IPS-20b (cell line): ENCODE results near the gene SHROOM3.
"Not testable (repeated sequence)": the region's sequence is repeated elsewhere in the genome, so short reads cannot be mapped to it uniquely, and the experiment has no call there.

Experiments used
- H3K27ac ChIP-seq: one replicate; pipeline ENCODE4 v1.5.1; 2013; ENCODE audit warnings: low read length
- H3K27me3 ChIP-seq: 2 replicates; pipeline ENCODE4 v1.6.1; 2013; ENCODE audit warnings: mild to moderate bottlenecking, low read length, inconsistent platforms; ENCODE audit not compliant: insufficient read depth
- H3K36me3 ChIP-seq: 2 replicates; pipeline ENCODE4 v1.6.1; 2013; ENCODE audit warnings: low read depth, mild to moderate bottlenecking, inconsistent platforms, low read length, moderate library complexity; ENCODE audit not compliant: insufficient read depth
- H3K4me1 ChIP-seq: 2 replicates; pipeline ENCODE4 v1.6.1; 2013; ENCODE audit warnings: mild to moderate bottlenecking, control low read depth, inconsistent platforms, low read length, moderate library complexity; ENCODE audit not compliant: insufficient read depth
- H3K4me3 ChIP-seq: 2 replicates; pipeline ENCODE4 v1.5.1; 2013; ENCODE audit warnings: mild to moderate bottlenecking, low read length, inconsistent platforms
- H3K9ac ChIP-seq: 2 replicates; pipeline ENCODE4 v1.6.1; 2013; ENCODE audit warnings: low read depth, mild to moderate bottlenecking, inconsistent platforms, low read length, moderate library complexity
- H3K9me3 ChIP-seq: 2 replicates; pipeline ENCODE4 v1.6.1; 2013; ENCODE audit warnings: mild to moderate bottlenecking, low read depth, low read length, inconsistent platforms; ENCODE audit not compliant: insufficient read depth

The SHROOM3 gene

DNA sequence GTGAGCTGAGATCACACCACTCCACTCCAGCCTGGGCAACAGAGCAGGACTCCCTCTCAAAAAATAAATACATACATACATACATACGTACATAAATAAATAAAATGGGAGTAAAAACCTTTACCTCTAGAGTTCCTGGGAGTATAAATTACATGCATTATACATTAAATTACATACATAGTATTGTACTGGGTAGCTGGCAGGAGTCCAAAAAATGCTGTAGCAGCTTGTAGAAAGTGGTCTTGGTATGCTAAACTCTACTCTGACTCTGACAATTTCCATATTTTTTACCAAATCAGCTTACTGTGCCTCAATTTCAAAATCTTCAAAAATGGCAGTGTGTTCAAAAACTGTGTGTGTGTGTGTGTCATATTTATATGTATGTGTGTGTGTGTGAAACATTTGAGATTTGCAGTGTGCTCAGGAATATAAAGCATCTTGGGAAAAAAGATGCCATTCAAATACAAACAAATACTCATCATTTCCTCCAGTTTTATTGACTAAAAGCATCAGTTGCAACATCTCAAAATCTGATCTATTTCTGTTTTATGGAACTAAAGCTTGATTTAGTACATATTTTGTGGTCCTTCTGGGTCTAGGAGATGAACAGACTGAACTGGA is 171.7 kb downstream of the SHROOM3 start:
- H3K36me3 ChIP-seq: no peaks in the 10 kb centered on the region
- no peak overlapping the region for H3K27ac ChIP-seq
- H3K9ac ChIP-seq: no peak overlapping the region
- H3K9me3 ChIP-seq: no peaks in the 10 kb centered on the region
- H3K27me3 ChIP-seq: no peaks in the 10 kb centered on the region
- H3K4me3 ChIP-seq: peak overlapping the region; percentile 8; the same call in 1 of the 2 replicates
- peaks cover 30% of the 10 kb centered on the region for H3K4me1 ChIP-seq

DNA sequence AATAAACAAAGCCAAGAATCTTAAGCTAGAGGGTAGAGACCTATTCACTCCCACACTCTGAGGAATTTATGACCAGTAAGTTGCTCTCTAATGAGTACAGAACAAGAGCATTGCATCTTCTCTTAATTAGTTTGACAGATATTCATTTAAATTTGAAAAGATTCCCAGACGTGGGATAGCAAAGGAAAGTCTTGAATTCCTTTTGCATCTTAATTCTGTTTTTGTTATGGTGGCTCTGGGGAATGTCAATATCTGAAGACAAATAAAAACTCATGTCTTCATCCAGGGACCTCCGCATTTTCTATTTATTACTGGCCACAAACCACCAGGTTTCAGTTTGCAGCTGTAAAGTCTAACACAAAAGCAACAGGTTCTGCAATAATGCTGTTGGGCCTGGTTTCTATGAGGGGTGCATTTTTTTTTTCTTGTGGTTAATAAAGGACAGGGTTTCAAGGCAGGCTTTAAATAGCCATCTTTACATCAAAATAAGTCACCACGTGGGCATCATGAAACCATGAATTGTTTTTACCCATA is 172.3 kb downstream of the SHROOM3 start:
- Histone ChIP-seq H3K36me3 (no peaks in the 10 kb centered on the region), H3K9me3 (no peaks in the 10 kb centered on the region), H3K27me3 (no peaks in the 10 kb centered on the region), H3K9ac (no peak overlapping the region), H3K4me1 (peaks cover 32% of the 10 kb centered on the region), H3K4me3 (peak overlapping the region; percentile 8; the same call in 1 of the 2 replicates), H3K27ac (no peak overlapping the region)

DNA sequence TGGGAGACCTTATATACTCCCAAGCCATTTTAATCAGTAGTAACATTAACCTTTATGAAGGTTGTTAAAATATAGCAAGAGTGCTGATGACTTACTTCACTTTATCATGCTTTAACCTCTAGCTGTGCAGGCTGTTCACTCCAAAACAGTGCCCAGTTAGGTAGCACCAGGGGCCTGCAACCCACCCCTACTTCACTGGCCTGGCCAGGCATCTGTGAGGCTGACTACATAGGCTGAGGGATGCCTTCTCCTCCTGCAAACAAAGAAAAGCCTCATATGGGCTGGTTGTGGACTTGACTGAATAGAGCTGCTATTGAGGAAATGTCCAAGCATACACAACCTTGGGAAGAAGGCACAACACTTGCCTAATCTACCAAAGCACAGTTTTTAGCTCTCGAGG is 172.8 kb downstream of the SHROOM3 start:
- no peak overlapping the region for H3K27ac ChIP-seq
- no peaks in the 10 kb centered on the region for H3K27me3 ChIP-seq
- no peaks in the 10 kb centered on the region for H3K9me3 ChIP-seq
- no peak overlapping the region for H3K9ac ChIP-seq
- H3K4me3 ChIP-seq: peak overlapping the region; percentile 8; the same call in 1 of the 2 replicates
- peaks cover 32% of the 10 kb centered on the region for H3K4me1 ChIP-seq
- H3K36me3 ChIP-seq: no peaks in the 10 kb centered on the region

DNA sequence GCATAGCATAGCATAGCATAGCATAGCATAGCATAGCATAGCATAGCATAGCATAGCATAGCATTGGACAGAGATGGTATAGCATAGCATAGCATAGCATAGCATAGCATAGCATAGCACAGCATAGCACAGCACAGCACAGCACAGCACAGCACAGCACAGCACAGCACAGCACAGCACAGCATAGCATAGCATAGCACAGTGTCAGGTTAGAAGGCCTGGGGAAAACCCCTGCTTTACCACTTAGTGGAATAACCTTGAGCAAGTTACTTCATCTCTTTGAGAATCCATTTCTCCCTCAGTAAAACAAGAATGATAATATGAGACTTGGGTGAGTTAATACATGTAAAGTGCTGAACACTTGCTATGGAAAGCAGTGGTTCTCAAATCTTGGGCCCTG is 173.5 kb downstream of the SHROOM3 start:
- not testable (repeated sequence) for H3K27ac ChIP-seq
- H3K4me1 ChIP-seq: peaks cover 32% of the 10 kb centered on the region

DNA sequence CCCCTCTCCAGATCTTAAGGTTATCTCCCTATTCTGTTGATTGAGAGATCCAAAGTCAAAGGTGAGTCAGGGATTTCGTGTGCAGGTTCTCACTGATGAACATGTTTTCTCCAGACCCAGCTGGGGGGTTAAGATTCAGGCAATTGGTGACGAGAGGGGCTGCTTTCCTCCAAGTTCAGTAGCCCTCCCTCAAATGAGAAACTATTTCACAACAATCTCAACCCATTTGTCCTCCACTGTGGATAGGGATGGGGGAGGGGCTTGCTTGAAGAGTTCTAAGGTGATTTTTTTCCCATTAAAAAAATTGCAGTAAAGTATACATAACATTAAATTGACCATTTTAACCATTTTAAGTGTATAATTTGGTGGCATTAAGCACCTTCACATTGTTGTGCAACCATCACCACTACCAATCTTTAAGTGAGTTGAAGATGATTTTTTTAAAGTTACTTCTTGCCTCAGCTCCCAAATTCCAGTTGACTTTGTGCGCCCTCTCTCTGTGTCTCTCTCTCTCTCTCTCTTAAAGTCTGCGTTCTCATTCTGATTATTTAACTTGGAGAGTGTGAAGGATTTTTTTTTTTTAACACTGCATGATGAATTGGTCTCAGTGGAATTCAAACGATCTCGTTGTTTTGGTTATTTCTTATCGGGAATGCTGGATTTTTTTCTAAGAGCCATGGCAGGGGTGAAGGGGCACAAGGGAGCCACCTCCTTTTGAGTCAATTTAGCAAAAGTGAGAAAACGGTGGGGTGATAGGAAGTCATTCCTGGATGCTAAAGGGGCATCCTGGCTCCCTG is 175.9 kb downstream of the SHROOM3 start:
- H3K27me3 ChIP-seq: no peaks in the 10 kb centered on the region
- no peaks in the 10 kb centered on the region for H3K9me3 ChIP-seq
- H3K4me3 ChIP-seq: no peak overlapping the region
- no peak overlapping the region for H3K9ac ChIP-seq
- no peaks in the 10 kb centered on the region for H3K36me3 ChIP-seq
- H3K4me1 ChIP-seq: peaks cover 32% of the 10 kb centered on the region
- H3K27ac ChIP-seq: no peak overlapping the region

More for the DNA sequence above, 173.5 kb downstream of the SHROOM3 start:
- not testable (repeated sequence) for H3K36me3 ChIP-seq, H3K4me3 ChIP-seq, H3K9me3 ChIP-seq, H3K9ac ChIP-seq, H3K27me3 ChIP-seq

DNA sequence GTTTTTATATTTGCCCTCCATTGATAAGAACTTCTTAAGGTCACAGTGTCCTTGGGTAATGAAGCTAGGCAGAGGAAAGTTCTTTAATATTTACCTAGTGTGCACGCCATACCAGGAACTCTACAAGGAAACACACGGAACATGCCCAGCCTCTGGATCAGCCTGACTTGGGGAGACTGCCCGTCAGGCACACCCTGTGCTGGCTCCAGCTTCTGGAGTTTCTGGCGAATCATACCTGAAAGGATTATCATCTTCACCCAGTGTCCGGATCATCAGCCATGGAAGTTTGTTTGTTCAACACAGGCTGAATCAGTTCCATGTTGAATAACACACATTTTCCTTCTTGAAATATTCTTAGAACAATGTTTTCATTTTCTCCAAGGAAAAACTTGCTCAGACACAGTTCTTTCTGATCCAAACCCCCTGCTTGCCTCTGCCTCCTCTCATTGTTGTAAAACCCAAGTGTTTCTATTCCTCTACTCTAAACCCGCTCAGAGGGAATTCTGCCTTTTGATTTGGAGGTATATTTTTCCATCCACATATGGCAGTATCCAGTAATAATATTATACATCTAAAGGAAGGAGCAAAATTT is 176.7 kb downstream of the SHROOM3 start:
- H3K27me3 ChIP-seq: no peaks in the 10 kb centered on the region
- no peaks in the 10 kb centered on the region for H3K9me3 ChIP-seq
- H3K27ac ChIP-seq: no peak overlapping the region
- H3K36me3 ChIP-seq: no peaks in the 10 kb centered on the region
- H3K9ac ChIP-seq: no peak overlapping the region
- H3K4me1 ChIP-seq: peaks cover 30% of the 10 kb centered on the region
- no peak overlapping the region for H3K4me3 ChIP-seq

DNA sequence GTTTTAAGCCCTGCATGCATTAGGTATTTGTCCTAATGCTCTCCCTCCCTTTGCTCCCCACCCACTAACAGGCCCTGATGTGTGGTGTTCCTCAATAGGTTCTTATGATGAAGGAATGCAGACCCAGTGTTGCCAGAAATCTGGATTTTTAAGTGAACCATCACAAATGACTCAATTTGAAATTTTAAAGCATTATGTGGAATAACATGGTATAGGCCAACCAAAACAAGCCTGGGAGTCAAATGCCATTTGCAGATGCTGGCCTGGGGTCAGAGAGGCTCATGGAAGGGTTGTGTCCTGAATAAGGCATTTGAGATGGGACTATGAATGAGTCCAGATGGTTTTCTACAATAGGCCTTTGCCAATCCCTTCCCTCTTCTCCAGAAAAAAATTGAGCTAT is 179.6 kb downstream of the SHROOM3 start:
- H3K27ac ChIP-seq: no peak overlapping the region
- peaks cover 16% of the 10 kb centered on the region; the same call in 1 of the 2 replicates for H3K4me1 ChIP-seq
- no peak overlapping the region for H3K9ac ChIP-seq
- H3K4me3 ChIP-seq: no peak overlapping the region
- H3K27me3 ChIP-seq: no peaks in the 10 kb centered on the region
- no peaks in the 10 kb centered on the region for H3K36me3 ChIP-seq
- H3K9me3 ChIP-seq: no peaks in the 10 kb centered on the region

DNA sequence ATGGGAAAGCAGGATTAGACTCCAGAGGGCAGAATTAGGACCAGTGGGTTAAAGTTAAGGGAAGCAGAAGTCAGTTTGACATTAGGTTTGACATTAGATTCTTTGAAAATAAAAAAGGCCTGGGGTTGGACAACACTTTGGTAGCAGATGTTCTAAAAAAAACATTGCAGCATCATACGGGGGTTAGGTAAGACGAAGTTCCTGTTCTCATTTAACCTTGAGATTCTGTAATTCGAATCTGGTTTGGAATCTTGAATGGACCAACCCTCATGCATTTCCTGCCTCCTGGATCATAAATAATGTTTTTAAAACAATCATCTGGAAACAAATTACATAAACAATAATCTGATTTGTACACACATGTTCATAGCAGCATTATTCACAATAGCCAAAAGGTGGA is 181.0 kb downstream of the SHROOM3 start:
- Histone ChIP-seq H3K27ac (no peak overlapping the region), H3K4me3 (no peak overlapping the region), H3K27me3 (no peaks in the 10 kb centered on the region), H3K9ac (no peak overlapping the region), H3K36me3 (no peaks in the 10 kb centered on the region), H3K4me1 (peaks cover 9% of the 10 kb centered on the region; the same call in 1 of the 2 replicates), H3K9me3 (no peaks in the 10 kb centered on the region)

DNA sequence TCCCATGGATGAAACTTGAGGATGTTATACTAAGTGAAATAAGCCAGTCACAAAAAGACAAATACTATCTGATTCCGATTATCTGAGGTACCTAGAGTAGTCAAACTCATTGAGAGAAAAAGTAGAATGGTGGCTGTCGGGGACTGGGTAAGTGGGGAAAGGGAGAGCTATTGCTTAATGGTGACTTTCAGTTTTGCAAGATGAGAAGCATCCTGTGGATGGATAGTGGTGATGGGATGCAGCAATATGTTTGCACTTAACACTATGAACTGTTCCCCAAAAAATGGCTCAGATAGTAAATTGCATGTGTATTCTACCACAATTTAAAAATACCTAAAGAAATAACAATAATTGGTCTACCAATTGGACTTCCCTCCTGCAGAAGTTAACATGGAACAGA is 181.5 kb downstream of the SHROOM3 start:
- H3K36me3 ChIP-seq: no peaks in the 10 kb centered on the region
- H3K9me3 ChIP-seq: no peaks in the 10 kb centered on the region
- H3K9ac ChIP-seq: no peak overlapping the region
- H3K4me1 ChIP-seq: peaks cover 4% of the 10 kb centered on the region; the same call in 1 of the 2 replicates
- no peak overlapping the region for H3K4me3 ChIP-seq
- H3K27me3 ChIP-seq: no peaks in the 10 kb centered on the region
- H3K27ac ChIP-seq: no peak overlapping the region

DNA sequence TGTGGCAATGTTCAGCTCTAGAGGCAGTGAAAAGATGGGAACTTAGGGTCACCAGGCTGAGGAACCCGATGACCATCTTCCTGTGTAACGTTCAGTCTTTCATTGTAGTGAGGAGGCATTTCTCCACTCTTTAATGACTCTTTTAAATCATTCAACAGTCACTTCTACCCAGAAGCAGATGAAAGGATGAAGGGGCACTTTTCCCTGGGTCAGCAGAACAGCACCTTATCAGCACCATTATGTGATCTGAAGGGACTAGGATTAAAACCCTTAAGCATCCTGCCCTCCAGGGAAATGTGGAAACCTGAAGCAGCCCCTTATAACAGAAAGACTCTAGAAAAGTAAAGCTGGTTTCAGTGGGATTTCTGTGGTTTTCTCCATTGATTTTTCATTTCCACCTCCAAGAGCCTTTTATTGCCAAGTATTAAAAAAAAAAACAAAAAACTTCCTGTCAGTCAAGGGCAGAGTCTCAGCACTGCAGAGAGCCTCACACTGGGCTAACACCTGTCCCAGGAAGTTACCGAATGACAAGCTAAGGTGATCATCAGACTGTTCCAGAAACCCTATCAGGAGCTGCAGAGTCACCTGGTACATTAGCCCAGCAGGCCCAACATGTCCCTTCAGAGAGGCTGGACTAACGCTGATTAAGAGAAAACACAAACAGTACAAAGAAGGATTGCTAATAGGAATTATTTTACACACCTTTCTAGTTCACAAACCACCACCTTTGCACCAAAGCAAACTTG is 185.9 kb downstream of the SHROOM3 start:
- Histone ChIP-seq H3K9me3 (no peaks in the 10 kb centered on the region), H3K4me1 (peaks cover 19% of the 10 kb centered on the region), H3K27ac (no peak overlapping the region), H3K36me3 (no peaks in the 10 kb centered on the region), H3K27me3 (no peaks in the 10 kb centered on the region), H3K9ac (no peak overlapping the region), H3K4me3 (no peak overlapping the region)

DNA sequence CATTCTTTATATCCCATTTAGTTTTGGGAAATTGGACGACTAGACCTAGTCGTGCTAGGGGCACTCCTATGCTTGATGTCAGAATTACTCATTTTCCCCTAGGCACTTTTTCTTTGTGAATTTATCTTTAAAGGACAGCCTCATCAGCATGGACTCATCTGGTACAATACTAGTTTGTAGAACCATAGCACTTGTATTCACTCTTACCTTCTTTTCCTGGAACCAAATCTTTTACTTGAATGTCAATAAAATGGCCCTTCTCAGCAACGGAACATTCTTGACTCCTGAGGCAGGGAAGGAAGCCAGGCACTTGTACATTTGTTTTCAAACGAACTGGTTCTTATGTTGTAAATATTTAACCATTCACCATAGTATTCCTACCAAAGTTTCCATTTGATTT is 187.1 kb downstream of the SHROOM3 start:
- H3K4me3 ChIP-seq: no peak overlapping the region
- H3K9me3 ChIP-seq: no peaks in the 10 kb centered on the region
- no peak overlapping the region for H3K9ac ChIP-seq
- H3K36me3 ChIP-seq: no peaks in the 10 kb centered on the region
- H3K4me1 ChIP-seq: peaks cover 22% of the 10 kb centered on the region
- no peak overlapping the region for H3K27ac ChIP-seq
- no peaks in the 10 kb centered on the region for H3K27me3 ChIP-seq
